HG02759 (cell line): Measurements from ENCODE around the gene APMAP.

Experiments
- ATAC-seq: cut with Tn5 transposase; IDR thresholded peaks from one replicate; pipeline ENCODE4 v1.9.1; 2021; ENCODE audit warnings: mild to moderate bottlenecking, moderate library complexity; ENCODE audit not compliant: unreplicated experiment

Gene APMAP

DNA sequence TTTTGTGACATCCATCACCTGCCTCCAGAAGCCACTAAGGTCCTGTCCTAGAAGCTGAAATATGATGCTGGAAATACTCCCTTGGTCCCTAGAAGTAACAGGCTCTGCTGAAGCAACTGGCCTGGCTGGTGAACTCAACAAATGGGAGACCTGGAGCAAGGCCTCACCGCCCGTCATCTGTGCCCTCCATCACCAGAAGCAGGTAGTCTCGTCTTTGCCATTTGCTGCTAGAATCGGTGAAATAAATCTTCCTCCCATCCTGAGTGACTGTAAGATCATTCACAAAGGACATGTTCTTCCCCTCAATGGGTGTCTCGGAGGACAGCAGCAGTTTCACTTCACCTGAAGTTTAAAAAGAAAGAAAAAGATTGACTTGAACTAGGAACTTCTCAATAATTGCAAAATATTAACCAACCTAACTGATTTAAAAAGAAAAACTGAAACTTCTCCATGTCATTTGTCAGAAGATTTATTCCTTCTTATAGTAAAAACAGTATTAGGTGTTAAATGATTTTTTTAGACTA, 22.5 kb downstream of the APMAP start:
- ATAC-seq: no peak

DNA sequence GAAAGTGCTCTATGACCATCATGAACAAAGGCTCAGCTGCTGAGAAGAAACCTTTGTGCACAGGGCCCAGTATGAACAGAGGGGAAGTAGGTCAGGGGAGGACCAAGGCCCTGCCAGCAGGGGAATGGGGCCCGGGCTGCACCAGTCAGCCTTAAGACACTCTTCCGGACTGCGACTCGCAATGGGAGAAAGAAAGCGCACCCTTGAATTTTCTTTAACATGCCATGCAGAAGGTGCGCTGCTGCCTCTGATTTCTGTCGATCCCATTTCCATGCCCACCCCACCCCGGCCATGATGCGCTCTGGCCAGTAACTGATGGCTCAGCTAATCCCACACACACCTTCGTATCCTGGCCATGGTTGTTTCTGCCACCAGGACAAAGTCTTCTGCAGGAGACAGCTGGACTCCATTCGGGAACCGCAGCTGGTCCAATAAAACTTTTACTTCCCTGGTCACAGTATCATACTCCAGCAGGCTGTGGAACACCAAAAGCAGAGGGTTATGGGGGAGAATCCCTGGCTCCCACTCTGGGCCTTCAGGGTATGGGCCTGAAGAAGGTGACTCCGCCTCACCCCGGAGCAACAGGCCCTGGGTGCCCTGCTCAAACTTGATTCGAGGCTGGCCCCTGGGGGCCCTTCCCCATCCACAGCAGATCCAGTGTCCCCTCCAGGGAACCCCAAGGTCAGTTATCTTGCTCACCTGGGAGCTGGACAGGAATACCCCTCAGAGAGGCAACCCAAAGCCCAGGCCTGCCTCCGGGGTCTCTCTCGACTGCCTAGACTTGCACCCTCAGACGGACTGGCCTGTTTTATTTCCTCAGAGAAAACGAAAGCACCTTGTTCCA, 23.1 kb downstream of the APMAP start:
- ATAC-seq: no peak

DNA sequence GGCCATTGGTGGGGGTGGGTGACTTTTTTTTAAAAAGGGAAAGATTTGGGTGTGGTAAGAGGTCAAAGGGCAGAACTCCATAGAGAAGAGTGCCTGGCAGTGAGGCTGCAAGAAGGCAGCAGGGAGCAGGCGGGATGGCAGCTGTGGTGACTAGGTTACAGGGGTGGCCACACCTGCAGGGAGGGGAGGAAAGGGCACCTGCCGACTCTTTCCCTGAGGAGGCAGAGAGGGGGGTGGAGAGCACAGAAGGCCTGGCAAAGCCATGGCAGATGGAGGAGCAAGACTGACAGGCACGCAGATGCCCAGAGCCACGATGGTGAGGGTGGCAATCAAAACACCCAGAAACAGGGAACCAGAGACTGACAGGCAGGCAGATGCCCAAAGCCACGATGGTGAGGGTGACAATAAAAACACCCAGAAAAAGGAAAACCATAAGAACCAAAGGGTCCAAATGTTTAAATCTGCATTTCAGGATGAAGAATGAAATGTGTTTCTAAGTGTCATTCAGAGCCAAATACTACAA, 24.2 kb downstream of the APMAP start:
- ATAC-seq: no peak

DNA sequence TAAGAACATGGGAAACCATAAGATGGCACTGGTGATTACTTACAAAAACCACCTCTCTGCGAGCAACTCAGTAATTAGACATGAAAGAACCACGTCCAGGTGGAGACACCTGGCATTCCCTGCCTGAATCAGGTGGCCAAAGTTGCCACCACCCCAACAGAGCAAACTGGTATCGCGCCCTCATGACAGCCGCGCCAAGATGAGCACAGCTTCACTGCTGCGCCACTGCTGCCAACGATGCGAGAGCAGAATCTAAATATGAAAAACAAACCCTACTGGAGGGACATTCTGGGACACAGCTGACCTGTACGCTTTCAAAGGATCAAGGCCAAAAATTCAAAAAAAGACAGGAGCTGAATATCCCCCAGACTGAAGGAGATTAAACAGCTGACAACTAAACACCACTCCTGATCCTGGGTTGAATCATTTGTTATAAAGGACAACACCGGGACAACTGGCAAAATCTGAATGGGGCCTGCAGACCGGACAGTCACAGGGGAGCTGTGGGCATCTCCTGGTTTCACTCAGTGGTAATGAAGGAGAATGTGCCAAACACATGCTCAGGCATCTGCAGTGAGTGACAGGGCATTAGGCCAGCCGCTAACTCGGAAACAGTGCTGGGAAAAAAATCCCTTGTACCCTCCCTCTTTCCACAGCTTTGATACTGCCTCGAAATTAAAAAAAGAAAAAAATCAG, 26.1 kb downstream of the APMAP start:
- no peak for ATAC-seq

DNA sequence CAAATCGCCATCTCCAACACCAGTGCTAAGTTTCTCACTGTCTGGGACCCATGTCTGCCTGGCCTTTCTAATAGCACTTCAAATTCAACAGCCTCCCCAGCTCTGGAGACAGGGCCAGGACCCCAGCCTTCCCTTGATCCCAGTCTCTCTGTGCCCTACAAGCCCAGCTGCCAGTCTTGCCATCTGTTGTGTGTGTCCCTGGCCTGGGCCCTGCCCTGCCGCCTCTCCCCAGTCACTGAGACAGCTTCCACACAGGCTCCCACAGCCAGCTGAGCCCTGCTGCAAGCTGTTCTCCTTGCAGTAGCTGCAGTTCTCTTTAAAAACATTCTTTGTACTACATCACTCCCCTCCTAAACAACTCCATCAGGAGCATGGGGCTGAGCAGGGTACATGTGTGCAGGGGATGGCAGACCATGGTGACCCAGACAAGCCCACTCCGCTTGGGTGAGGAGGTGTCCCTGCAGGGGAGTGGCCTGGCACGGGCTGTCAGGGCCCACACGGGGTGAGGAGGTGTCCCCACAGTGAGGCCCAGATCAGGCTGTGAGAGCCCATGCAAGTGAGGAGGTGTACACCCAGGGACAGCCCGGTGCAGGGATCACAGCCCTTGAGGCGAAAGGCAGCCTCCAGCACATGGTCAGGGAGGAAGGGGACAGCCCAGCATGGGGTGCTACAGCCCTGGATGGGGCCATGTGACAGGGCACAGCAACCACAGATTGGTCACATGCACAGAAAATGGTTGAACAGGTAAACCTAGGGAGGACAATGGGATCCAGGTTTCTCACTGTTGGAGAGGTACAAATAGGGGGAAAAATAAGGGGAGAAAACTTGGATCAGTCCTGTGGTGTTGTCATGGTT, 27.3 kb downstream of the APMAP start:
- ATAC-seq: no peak

DNA sequence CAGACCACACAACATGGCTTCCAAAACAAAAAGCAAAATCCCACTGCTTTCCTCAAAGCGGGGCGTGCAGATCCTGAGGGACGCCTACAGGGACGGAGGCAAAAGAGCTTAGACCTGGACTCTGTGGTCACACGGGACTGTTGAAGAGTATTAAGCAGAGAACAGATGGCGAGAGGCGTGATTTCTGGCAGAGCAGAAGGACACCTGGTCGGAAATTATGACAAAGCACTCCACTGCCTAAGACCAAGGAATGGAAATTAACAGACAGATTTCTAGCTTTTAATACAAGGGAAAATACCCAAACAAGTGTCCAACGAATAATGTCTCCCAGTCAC, 28.1 kb downstream of the APMAP start:
- ATAC-seq: no peak

DNA sequence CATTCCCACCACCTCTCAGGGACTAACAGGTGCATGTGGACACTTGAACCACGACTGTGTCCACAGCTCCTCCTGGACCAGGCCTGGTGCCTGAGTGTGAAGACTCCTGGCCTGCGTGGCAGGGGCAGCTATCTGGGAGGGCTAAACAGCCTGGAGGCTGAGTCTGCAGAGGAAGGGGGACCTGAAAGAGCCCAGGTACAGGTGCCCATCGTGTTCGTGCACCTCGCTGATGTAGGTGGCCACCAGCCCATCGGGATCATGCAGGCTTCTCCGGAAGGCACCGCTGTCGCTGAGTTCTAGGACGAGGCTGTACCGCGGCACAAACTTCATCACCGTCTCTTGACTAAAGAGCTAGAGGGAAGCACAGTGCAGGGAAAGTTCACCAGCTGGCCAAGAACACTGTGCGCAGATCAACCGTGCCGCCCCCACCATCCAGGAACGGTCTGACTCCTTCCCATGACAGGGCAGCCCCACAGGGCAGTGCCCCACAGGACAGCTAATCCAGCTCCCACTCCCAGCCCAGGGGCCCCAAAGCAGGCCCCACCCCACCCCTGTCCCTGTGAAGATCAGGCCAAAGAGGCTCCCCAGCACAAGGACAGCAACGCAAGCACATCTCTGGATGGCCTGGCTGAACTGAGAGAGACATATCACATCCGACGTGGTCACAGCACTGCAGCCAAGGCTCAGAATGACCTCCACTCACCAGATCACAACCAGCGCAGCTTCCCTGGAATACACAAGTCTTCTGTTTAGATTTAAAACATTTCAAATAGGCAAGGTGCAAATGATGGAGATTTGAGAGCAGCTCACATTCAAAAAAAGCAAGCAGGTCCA, 28.7 kb downstream of the APMAP start:
- ATAC-seq: no peak

DNA sequence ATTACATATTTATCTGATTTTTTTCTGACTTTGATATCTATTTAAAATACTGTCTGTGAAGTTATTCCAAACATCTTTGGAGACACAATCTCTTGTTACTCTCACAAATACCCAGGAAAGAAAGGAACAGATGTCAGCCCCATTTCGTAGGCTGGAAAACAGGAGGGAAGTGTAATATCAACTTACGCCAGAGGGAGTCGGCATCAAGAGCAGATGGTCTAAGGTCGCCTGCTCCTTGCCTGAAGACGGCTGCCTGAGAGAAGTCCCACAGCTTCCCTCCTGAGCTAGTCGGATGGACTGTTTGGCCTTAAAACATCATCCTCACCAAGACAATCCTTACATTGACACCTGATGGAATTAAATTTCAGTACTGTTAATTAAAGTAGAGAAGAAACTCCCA, 30.0 kb downstream of the APMAP start:
- ATAC-seq: no peak

DNA sequence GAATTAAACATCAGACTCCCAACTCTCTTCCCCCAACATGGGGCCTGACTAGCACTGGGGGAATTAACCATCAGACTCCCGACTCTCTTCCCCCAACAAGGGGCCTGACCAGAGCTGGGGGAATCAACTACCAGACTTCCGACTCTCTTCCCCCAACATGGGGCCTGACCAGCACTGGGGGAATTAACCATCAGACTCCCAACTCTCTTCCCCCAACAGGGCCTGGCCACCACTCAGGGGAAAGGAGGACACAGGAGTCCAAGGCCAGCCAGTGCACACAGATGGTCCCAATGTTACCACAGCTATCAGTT, 30.4 kb downstream of the APMAP start:
- no peak for ATAC-seq

DNA sequence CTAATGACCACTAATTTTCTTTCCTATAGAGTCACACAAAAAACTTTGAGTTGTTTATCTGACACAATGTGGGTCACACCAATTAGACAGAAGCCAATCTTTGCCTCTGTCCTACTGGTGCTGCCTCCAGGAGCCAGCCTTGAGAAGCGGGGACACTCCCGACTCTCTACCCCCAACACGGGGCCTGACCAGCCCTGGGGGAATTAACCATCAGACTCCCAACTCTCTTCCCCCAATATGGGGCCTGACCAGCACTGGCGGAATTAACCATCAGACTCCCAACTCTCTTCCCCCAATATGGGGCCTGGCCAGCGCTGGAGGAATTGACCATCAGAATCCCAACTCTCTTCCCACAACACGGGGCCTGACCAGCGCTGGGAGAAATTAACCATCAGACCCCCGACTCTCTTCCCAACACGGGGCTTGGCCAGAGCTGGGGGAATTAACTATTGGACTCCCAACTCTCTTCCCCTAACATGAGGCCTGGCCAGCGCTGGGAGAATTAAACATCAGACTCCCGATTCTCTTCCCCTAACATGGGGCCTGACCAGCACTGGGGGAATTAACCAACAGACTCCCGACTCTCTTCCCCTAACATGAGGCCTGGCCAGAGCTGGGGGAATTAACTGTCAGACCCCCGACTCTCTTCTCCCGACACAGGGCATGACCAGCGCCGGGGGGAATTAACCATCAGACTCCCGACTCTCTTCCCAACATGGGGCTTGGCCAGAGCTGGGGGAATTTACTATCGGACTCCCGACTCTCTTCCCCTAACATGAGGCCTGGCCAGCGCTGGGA, 31.0 kb downstream of the APMAP start:
- ATAC-seq: no peak

DNA sequence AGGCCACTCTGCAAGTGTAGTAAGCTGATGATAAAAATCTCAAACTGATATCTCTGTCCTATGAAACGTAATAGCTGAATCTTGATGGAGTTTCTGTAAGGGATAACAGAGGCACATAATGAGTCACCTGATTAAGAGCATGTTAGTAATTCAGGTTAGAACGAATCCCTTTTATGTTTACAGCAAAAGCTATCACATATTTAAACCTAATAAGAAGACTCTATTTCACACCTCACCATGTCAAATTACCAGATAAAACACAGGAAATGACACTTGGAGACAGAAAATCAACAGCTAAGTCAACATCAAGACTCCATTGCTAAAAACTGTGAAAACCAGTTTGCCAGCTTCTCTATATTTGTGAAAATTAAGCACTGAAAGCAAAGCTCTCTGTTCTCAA, 31.7 kb downstream of the APMAP start:
- ATAC-seq: no peak

DNA sequence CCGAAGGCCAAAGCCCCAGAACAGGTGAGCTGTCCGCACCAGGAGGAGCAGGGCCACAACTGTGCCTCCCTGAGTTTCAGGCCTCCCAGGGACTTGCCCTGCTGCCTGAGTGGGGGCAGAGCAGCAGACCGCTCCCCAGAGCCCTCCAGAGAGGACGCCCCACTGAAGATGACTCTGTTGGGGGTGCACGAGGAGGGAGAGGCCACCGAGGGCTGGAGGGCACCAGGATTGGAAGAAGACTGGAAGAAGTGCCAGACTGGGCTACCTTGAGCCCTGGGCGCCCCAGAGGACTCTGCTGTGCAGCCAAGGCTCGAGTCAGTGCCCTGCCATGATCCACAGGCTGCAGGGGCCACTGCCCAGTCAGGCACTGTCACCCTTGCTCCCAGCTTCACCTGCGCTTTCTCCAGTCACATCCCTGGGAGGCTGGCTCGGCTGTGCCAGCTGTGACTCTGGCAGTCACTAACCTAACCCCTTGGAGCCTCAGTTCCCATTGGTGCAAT, 32.2 kb downstream of the APMAP start:
- no peak for ATAC-seq

DNA sequence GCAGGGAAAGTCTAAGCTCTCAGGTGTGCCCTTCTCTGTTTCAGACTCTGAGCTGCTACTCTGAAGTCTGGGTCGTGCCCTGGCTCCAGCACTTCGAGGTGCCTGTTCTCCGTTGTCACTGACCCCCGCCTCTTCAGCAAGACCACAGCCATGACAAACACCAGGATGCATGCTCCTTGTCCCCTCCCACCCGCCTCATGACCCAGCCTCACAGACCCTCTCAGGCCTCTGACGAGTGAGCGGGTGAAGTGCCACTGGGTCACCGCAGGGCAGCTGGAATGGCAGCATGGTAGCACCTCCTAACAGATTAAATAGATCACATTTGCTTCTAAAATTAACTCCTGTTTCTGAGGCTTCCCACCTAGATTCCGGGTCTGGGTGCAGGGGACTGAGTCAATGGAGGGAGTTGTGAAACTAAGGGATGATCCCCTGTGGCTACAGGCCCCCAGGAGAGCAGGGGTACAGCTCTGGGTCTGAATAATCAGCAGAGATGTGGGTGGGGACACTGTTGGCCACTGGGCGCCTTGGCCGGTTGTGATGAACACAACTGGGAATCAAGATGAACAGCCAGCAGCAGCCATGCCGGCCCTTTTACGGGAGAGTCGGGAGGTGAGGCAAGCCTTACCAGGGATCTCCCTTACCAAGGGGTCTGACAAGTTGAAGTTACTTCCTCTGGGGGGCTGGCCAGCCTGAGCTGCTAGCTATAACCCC, 32.8 kb downstream of the APMAP start:
- no peak for ATAC-seq

DNA sequence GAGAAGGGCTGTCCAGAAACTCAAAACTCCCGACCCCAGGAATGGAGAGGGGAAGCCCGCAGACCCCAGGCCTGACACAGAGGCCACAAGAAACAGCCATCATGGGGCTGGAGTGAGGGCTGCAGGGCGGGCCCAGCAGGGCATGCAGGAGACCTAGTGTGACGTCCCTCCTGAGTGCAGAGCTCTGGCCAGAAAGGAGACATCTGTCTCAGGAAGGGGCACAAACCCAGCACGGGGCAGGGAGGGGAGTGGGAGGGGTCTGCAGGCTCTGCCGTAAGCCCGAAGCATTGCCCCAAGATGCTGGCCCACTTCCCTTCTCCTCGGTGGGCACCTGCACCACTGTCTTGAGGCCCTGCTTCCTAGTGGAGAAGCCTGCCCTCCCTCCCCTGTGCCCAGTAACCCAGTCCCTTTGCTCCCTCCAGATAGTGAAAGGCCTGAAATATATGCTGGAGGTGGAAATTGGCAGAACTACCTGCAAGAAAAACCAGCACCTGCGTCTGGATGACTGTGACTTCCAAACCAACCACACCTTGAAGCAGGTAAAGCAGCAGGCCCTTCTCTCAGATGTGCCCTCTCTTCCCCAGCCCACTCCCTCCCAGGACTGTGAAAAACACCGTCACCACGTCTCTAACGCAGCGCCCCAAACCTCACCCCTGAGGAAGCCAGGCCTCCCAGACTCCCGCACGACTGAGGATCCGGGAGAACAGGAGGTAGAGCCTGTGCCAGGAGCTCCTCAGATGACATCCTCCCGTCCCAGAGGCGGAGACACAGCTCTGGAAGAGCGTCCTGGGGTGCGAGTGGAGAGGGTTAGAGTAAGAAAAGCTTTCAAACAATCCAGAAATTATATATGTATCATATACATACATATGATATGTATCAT, 33.8 kb downstream of the APMAP start:
- no peak for ATAC-seq

DNA sequence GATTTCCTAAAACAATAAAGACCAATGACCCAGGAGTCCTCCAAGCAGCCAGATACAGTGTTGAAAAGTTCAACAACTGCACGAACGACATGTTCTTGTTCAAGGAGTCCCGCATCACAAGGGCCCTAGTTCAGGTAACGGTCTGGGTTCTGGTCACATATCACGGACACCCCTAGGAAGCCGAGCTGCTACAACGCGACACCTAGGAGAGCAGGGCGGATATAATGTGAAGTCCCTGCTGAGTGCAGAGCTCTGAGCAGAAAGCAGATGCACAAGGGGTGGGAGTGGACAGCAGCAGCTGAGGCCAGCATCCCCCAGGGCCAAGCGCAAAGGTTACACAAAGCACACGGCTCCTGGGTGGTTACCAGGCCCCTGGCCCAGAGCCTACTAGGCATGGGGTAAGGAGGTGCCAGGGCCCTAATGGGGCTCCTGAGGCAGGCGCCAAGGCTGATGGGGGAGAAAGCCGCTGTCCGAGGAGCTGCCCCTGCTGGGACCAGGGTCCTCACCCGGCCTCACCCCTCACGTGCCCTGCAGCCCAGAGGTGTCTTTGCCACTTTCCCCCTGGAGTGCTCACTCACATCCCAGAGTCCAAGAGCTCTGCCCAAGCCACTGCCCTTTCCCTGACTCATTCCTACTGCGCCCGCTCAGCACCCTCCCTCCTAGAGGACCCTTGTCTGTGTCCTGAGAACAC, 35.1 kb downstream of the APMAP start:
- ATAC-seq: no peak

DNA sequence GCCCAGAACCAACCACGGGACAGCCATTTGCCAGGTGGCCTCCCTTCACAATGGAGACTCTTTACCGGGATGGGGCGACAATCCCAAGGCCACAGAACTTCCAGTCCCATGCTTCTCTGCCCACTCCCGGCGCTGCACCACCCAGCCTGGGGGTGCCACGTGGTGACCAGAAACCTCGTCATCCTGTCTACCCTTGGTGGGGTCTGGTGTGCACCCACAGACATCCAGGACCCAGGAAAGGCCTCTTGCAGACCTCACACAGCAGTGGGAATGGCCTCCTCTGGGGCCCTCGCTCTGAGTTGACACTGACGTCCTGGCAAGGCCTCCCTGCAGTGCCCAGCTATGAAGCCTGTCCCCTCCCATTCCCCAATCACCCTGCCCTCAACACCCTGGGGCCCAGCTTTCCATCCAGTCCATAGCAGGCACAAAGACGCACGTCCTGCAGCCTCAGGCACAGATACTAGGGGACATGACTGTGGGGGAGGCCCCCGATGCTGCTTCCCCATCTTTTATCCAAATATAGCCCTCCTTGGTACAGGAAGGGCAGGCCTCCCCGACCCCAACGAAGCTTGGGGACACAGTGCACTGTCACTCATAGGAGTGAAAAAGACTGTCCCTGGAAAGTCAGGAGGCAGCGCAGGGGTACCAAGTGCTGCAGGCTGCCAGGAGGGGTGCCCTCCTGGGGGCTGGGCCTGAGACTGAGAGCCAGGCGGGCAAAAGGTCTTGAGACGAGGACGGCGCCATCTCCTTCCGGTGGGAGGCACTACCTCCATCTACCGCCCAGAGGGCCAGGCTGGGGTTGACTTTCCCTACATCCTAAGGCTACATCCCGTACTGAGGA, 36.3 kb downstream of the APMAP start:
- ATAC-seq: no peak
